GM06990 (cell line): ENCODE data around the gene MEOX1.

Experiments used
- DNase-seq: peaks from one replicate; pipeline ENCODE4 v3.0.0-alpha.2; 2011; ENCODE audit not compliant: insufficient read length; ENCODE audit errors: extremely low read depth
- H3K27me3 ChIP-seq: replicated peaks from 2 replicates; pipeline ENCODE4 v1.6.0; 2011; ENCODE audit warnings: low read length; ENCODE audit not compliant: control insufficient read depth, insufficient read depth
- H3K36me3 ChIP-seq: 2 replicates; pipeline ENCODE4 v1.5.1; 2011; ENCODE audit warnings: low read length; ENCODE audit not compliant: control insufficient read depth, insufficient read depth
- H3K4me3 ChIP-seq: replicated peaks from 2 replicates; pipeline ENCODE4 v1.5.1; 2011; ENCODE audit warnings: low read depth, mild to moderate bottlenecking, control low read depth, low read length
- TF ChIP-seq, protein P1 (sequence below): IDR thresholded peaks from 2 replicates; pipeline ENCODE4 v1.5.1; 2011; ENCODE audit warnings: low read length, control low read depth, mild to moderate bottlenecking, inconsistent platforms; ENCODE audit not compliant: insufficient read depth, poor library complexity, severe bottlenecking

Gene MEOX1

DNA sequence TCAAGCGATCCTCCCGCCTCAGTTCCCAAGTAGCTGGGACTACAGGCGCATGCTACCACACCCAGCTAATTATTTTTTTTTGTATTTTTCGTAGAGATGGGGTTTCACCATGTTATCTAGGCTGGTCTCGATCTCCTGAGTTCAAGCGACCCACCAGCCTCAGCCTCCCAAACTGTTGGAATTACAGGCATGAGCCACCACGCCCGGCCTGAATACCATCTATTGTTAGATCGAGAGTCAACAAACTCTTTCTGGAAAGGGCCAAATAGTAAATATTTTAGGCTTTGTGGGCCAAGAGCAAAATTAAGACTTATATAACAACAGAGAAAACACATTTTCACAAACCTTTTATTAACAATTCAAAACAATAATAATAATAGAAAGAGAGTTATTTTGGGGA lies 41.6 kb downstream of the MEOX1 start:
- DNase-seq, result no peak
- H3K4me3 ChIP-seq, result no peak overlapping the region
- H3K27me3 ChIP-seq, result no peaks in the 10 kb centered on the region
- H3K36me3 ChIP-seq, result no peaks in the 10 kb centered on the region
- TF ChIP-seq, protein P1, sequence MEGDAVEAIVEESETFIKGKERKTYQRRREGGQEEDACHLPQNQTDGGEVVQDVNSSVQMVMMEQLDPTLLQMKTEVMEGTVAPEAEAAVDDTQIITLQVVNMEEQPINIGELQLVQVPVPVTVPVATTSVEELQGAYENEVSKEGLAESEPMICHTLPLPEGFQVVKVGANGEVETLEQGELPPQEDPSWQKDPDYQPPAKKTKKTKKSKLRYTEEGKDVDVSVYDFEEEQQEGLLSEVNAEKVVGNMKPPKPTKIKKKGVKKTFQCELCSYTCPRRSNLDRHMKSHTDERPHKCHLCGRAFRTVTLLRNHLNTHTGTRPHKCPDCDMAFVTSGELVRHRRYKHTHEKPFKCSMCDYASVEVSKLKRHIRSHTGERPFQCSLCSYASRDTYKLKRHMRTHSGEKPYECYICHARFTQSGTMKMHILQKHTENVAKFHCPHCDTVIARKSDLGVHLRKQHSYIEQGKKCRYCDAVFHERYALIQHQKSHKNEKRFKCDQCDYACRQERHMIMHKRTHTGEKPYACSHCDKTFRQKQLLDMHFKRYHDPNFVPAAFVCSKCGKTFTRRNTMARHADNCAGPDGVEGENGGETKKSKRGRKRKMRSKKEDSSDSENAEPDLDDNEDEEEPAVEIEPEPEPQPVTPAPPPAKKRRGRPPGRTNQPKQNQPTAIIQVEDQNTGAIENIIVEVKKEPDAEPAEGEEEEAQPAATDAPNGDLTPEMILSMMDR, result no peak

DNA sequence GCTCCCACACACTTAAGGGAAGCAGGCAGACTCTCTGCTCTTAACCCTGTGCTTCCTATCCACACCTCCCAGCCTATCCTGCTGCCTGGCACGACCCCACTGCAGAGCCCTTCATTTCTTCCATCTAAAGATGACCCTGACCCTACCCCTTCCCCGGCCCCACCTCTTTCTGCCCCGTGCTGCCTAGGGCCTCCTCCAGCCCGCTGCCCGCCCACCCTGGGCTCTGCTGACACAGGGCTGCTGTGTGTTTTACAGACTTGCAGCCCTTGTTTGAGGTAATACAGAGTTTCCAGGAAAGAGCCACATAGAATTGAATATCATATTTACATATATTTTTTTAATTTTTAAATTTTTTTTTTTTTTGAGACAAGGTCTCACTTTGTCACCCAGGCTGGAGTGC lies 42.0 kb downstream of the MEOX1 start:
- no peak for DNase-seq
- TF ChIP-seq, protein P1, result no peak
- Histone ChIP-seq H3K36me3 (no peaks in the 10 kb centered on the region), H3K4me3 (no peak overlapping the region), H3K27me3 (no peaks in the 10 kb centered on the region; the same call in 1 of the 2 replicates)

DNA sequence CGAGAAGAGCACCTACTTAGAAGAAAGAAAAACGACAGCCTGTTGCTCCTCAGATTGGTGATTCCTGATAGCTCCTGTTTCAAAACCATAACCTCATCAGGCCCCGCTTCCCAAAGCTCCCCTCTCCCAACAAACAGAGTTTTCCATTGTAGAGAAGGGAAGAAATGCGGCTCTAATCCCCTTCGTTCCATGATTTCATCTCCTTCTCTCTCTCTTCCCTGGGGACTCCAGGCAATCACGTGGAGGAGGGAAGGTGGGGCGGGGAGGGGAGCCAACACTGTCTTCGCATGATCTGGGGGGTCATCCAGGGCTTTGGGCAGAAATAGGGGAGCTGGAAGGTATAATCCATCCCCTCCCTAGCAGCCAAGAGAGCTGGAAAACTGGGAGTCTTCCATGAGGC lies 43.4 kb downstream of the MEOX1 start:
- H3K4me3 ChIP-seq, result no peak overlapping the region
- TF ChIP-seq, protein P1, result no peak
- H3K27me3 ChIP-seq, result no peaks in the 10 kb centered on the region; the same call in 1 of the 2 replicates
- DNase-seq, result no peak
- H3K36me3 ChIP-seq, result no peaks in the 10 kb centered on the region

DNA sequence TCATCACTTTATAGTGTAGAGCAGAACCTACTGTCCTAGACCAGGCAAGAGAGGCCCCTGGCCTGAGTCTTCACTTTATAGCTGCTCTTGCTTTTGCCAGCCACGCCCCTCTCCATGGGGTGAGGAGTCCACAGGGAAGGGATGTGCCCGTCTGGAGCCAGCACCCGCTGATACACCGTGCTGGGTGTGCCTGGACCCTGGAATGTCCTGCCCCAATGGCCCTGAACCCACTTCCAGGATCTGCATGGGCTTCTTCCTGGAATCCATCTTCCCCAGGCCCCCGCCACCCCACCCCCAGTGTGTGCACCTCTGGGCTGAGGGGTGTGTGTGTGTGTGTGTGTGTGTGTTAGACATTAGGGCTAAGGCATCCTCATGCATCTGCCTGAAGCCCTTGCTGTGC lies 44.9 kb downstream of the MEOX1 start:
- Histone ChIP-seq H3K27me3 (no peaks in the 10 kb centered on the region; the same call in 1 of the 2 replicates), H3K4me3 (no peak overlapping the region), H3K36me3 (no peaks in the 10 kb centered on the region)
- TF ChIP-seq, protein P1, result no peak
- no peak for DNase-seq

DNA sequence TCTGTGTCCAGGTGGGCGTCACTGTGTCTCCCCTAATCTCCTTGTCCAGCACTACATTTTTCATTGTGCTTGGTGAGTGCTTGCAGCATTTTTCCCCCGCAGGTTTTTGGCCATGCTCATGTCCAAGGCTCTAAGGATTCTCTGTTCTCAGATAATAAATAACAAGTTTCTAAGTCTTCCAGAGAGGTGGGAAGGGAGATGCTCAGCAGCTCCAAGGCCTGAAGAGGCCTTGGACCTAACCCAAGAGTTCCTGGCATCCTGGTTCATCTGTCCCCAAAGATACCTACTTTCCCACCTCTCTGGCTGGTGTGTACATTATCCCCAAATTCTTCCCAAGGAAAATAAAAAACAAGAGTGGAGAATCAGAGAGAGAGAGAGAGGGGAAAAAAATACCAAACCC lies 45.3 kb downstream of the MEOX1 start:
- Histone ChIP-seq H3K27me3 (no peaks in the 10 kb centered on the region; the same call in 1 of the 2 replicates), H3K4me3 (no peak overlapping the region), H3K36me3 (no peaks in the 10 kb centered on the region)
- TF ChIP-seq, protein P1, result no peak
- DNase-seq, result no peak

DNA sequence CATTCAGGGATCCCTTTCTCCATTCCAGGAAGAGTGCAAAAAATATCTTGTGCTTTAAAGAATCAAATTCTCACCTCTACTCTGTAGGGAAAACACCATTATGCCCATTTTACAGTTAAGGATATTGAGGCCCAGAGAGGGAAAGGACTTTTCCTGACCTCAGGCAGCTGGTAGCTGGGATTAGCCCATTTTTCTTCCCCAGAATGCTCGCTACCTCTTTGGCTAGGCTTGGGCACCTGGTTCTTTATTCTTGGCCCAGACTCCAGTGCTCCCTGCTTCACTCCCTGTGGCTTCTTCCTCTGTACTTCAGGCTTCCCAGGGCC lies 45.7 kb downstream of the MEOX1 start:
- TF ChIP-seq, protein P1, result no peak
- H3K4me3 ChIP-seq, result no peak overlapping the region
- no peak for DNase-seq
- no peaks in the 10 kb centered on the region; the same call in 1 of the 2 replicates for H3K27me3 ChIP-seq
- no peaks in the 10 kb centered on the region for H3K36me3 ChIP-seq
